HL-60 (cell line): ENCODE results near the gene CABLES2.

Experiments used
- POLR2AphosphoS5 ChIP-seq: IDR thresholded peaks from 2 replicates; pipeline ENCODE4 v1.6.1; 2012; ENCODE audit warnings: low read depth
- SPI1 ChIP-seq: IDR thresholded peaks from 2 replicates; pipeline ENCODE4 v1.6.1; 2012; ENCODE audit warnings: low read depth, mild to moderate bottlenecking, borderline replicate concordance
- TF ChIP-seq, protein P1 (sequence below): IDR thresholded peaks from one replicate; pipeline ENCODE4 v1.5.1; 2011; ENCODE audit warnings: low read length, control low read depth, inconsistent platforms; ENCODE audit not compliant: insufficient read depth
- TF ChIP-seq, protein P2 (sequence below): IDR thresholded peaks from 2 replicates; pipeline ENCODE4 v1.6.1; 2012; ENCODE audit warnings: low read depth; ENCODE audit not compliant: insufficient replicate concordance

DNA sequence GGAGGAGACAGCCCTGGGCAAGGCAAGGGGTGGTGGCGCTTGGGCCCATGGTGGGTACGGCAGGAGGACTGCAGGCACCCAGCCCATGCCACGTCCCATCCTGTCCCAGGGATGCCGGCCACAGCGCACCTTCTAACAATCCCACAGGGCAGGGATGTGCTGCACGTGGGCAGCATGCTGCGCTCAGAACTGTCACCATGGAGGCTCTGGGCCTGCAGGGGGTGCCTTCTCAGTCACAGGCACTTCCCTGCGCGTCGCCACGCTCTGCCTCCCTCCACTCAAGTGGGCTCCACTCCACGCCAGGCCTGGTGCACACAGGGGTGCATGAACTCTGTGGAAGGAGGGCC, 2.4 kb downstream of the CABLES2 start:
- TF ChIP-seq, protein P1, sequence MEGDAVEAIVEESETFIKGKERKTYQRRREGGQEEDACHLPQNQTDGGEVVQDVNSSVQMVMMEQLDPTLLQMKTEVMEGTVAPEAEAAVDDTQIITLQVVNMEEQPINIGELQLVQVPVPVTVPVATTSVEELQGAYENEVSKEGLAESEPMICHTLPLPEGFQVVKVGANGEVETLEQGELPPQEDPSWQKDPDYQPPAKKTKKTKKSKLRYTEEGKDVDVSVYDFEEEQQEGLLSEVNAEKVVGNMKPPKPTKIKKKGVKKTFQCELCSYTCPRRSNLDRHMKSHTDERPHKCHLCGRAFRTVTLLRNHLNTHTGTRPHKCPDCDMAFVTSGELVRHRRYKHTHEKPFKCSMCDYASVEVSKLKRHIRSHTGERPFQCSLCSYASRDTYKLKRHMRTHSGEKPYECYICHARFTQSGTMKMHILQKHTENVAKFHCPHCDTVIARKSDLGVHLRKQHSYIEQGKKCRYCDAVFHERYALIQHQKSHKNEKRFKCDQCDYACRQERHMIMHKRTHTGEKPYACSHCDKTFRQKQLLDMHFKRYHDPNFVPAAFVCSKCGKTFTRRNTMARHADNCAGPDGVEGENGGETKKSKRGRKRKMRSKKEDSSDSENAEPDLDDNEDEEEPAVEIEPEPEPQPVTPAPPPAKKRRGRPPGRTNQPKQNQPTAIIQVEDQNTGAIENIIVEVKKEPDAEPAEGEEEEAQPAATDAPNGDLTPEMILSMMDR, result no peak
- TF ChIP-seq POLR2AphosphoS5 (no peak), SPI1 (no peak)
- TF ChIP-seq, protein P2, sequence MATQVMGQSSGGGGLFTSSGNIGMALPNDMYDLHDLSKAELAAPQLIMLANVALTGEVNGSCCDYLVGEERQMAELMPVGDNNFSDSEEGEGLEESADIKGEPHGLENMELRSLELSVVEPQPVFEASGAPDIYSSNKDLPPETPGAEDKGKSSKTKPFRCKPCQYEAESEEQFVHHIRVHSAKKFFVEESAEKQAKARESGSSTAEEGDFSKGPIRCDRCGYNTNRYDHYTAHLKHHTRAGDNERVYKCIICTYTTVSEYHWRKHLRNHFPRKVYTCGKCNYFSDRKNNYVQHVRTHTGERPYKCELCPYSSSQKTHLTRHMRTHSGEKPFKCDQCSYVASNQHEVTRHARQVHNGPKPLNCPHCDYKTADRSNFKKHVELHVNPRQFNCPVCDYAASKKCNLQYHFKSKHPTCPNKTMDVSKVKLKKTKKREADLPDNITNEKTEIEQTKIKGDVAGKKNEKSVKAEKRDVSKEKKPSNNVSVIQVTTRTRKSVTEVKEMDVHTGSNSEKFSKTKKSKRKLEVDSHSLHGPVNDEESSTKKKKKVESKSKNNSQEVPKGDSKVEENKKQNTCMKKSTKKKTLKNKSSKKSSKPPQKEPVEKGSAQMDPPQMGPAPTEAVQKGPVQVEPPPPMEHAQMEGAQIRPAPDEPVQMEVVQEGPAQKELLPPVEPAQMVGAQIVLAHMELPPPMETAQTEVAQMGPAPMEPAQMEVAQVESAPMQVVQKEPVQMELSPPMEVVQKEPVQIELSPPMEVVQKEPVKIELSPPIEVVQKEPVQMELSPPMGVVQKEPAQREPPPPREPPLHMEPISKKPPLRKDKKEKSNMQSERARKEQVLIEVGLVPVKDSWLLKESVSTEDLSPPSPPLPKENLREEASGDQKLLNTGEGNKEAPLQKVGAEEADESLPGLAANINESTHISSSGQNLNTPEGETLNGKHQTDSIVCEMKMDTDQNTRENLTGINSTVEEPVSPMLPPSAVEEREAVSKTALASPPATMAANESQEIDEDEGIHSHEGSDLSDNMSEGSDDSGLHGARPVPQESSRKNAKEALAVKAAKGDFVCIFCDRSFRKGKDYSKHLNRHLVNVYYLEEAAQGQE, result no peak
